Adrenal gland (tissue), 12 donors: ENCODE measurements around the gene PDGFRB. TPM values are rescaled to one million over a fixed set of nuclear protein-coding genes. Genes with fewer than 3 reads are reported as not detected.

Experiments
- DNase-seq, 7 donors: peaks; one replicate each; pipeline ENCODE4 v3.0.0-alpha.2; 2019 to 2020
- H3K27ac ChIP-seq, 5 donors: fragments of 200-600 bp; sonication (generic) in 4 of 5; 1 replicate in 3 of 5; 2 replicates in 2 of 5; pipeline versions ENCODE4 v1.5.1 to v1.8.0; 2016 to 2020; ENCODE audit warnings: mild to moderate bottlenecking in 1 of 5
- H3K27me3 ChIP-seq: fragments of 200-600 bp; 2 replicates; pipeline ENCODE4 v1.8.0; 2021
- H3K36me3 ChIP-seq, 2 donors: fragments of 200-600 bp; replicated peaks in 1 of 2; 1 replicate in 1 of 2; 2 replicates in 1 of 2; pipeline versions ENCODE4 v1.5.1 to v1.8.0; 2018 to 2022
- H3K4me1 ChIP-seq, 2 donors: fragments of 200-600 bp; replicated peaks in 1 of 2; 1 replicate in 1 of 2; 2 replicates in 1 of 2; pipeline versions ENCODE4 v1.5.1 to v1.8.0; 2018 to 2021
- H3K4me3 ChIP-seq, 4 donors: fragments of 200-600 bp; sonication (generic) in 3 of 4; one replicate each; pipeline ENCODE4 v1.5.1; 2016 to 2018
- H3K9me3 ChIP-seq, 3 donors: fragments of 200-600 bp; sonication (generic) in 1 of 3; replicated peaks in 1 of 3; 1 replicate in 2 of 3; 2 replicates in 1 of 3; pipeline versions ENCODE4 v1.5.1 to v1.8.0; 2016 to 2021
- POLR2A ChIP-seq, 2 donors: fragments of 450-650 bp; IDR thresholded peaks; one replicate each; pipeline ENCODE4 v1.6.1; 2017; ENCODE audit warnings: antibody characterized with exemption in 2 of 2, mild to moderate bottlenecking in 2 of 2, moderate library complexity in 1 of 2
- WGBS, 4 donors: extraction: QIAGEN DNeasy Blood & Tissue Kit in 2 of 4; methylation state at CpG; one replicate each; pipeline versions ENCODE4 v1.1.5 to v1.1.7; 2013 to 2017; 5-methylcytosine and 5-hydroxymethylcytosine counted together
- intact Hi-C, 2 donors: fragments of 100-400 bp; cut with DNase I; formaldehyde crosslinking; loops; one replicate each; pipeline versions ENCODE4 v1.14.1 to v1.15.0; 2022 to 2023
- polyA plus RNA-seq, 3 donors: library from polyadenylated mRNA; stranded (reverse); fragments of 200-250 nt in 2 of 3; fragments of 350-450 nt in 1 of 3; fragmentation: Illumina TruSeq in 1 of 3; extraction: RNeasy Lipid Tissue Mini Kit (QIAGEN cat#74804) in 1 of 3; gene quantifications; one replicate each; pipeline ENCODE4 v1.2.3, GENCODE V29; 2013 to 2014
- total RNA-seq, 9 donors: library from RNA; depleted of rRNA in 4 of 9; stranded (reverse); fragments of >200 nt in 4 of 9; fragments of 120-200 nt in 1 of 9; fragmentation: NEBNext Ultra II Directional in 1 of 9; extraction: Animal tissue kit (Norgen Biotek cat#: 25700) in 1 of 9; gene quantifications; one replicate each; pipeline versions ENCODE4 v1.1.0 to v1.2.4, GENCODE V29; 2013 to 2023
- TF ChIP-seq, protein P1 (sequence below), 6 experiments: fragments of 450-650 bp in 4 of 6; fragments of 200-600 bp in 2 of 6; sonication (generic) in 1 of 6; IDR thresholded peaks; 1 replicate in 5 of 6; 2 replicates in 1 of 6; pipeline versions ENCODE4 v1.5.1 to v1.8.0; 2016 to 2021; ENCODE audit warnings: antibody characterized with exemption in 6 of 6, mild to moderate bottlenecking in 2 of 6, moderate library complexity in 1 of 6
- donor health status: healthy with polysubstance abuse.
- donor health status: Bipolar disorder and iron deficiency.
- donor health status: DM: yes; HTN: yes; CAD: no.
- donor health status: DM: no; HTN: no; CAD: no.
- donor health status: DM: no; HTN: no; CAD: no.
- donor health status: DM: yes; HTN: yes; CAD: no.

PDGFRB gene
- total and polyA plus RNA-seq, 12 donors: 21.3 to 188 (median 73.1) TPM

GRCh38 chr5:150070821-150071220 lies 84.8 kb downstream of the PDGFRB start:
- peak in 1 of 7 donors; percentile 28 for DNase-seq
- WGBS, 4 donors: 91 to 100% (median 93%) methylated on average over 3 of the region's 3 CpGs
- Histone ChIP-seq H3K9me3 (no peaks in the 10 kb centered on the region), H3K4me3 (no peak overlapping the region), H3K27ac (no peak overlapping the region), H3K36me3 (peaks cover 0 to 2% of the 10 kb centered on the region in 2 donors), H3K4me1 (peaks cover 0 to 5% of the 10 kb centered on the region in 2 donors), H3K27me3 (no peaks in the 10 kb centered on the region)
- TF ChIP-seq, protein P1, sequence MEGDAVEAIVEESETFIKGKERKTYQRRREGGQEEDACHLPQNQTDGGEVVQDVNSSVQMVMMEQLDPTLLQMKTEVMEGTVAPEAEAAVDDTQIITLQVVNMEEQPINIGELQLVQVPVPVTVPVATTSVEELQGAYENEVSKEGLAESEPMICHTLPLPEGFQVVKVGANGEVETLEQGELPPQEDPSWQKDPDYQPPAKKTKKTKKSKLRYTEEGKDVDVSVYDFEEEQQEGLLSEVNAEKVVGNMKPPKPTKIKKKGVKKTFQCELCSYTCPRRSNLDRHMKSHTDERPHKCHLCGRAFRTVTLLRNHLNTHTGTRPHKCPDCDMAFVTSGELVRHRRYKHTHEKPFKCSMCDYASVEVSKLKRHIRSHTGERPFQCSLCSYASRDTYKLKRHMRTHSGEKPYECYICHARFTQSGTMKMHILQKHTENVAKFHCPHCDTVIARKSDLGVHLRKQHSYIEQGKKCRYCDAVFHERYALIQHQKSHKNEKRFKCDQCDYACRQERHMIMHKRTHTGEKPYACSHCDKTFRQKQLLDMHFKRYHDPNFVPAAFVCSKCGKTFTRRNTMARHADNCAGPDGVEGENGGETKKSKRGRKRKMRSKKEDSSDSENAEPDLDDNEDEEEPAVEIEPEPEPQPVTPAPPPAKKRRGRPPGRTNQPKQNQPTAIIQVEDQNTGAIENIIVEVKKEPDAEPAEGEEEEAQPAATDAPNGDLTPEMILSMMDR (IDR thresholded peaks at IDR 0.05): no peak
- no peak for TF ChIP-seq POLR2A (IDR thresholded peaks at IDR 0.05)
- intact Hi-C loops: no loop called here

DNA sequence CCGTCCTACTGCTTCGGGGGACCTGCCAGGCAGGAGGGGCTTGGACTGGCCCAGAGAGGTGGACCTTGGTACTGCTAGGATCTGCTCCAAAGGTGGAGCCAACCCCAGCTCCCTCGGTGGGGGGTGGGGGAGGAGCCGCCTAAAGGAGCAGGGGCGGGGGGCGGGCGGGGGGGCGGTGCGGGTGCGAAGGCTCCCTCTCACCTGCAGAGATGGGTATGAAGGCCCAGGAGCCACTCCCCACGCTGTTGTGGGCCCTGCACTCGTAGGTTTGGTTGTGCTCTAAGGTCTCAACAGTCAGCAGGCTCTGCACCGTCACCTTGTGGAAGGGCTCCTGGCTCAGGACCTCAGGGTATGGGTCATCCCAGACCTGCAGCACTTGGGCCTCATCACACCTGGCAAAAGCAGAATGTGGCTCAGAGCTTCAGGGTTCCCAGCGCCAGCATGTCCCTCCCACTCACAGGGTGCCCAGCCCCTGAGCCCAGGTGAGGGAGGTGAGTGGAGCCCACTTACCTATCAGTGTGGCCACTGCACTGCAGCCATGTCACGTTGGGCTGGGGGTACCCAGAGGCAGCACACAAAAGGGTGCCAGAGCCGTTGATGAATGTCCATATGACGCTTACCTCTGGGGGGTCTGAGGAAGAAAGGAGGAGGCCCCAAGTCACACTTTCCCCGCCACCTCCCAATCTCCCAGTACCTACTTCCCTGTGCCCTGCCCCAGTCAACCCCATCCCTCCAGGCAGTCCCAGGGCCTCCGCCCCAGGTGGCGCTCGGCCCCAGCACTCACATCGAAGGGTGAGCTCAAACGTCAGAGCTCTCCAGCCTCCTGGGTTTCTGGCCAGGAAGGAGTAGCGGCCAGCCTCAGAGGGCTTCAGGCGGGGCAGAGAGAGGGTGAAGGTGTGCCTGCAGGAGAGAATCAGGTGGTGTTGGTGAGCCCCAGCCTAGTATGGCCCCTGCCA lies 85.7 kb downstream of the PDGFRB start:
- Histone ChIP-seq H3K27ac (no peak overlapping the region), H3K4me1 (peaks cover 0 to 5% of the 10 kb centered on the region in 2 donors), H3K9me3 (no peaks in the 10 kb centered on the region), H3K36me3 (no peaks in the 10 kb centered on the region), H3K27me3 (no peaks in the 10 kb centered on the region), H3K4me3 (no peak overlapping the region)
- intact Hi-C loops: no loop called here
- WGBS, 4 donors: 85 to 97% (median 85%) methylated on average over 12 to 25 of the region's 25 CpGs
- DNase-seq: peak in 2 of 7 donors; percentile 16 to 42
- TF ChIP-seq, protein P1 (IDR thresholded peaks at IDR 0.05): no peak
- no peak for TF ChIP-seq POLR2A (IDR thresholded peaks at IDR 0.05)

- peak in 3 of 7 donors; percentile 11 to 46 (median 16) for DNase-seq
- H3K4me1 ChIP-seq: peaks cover 0 to 5% of the 10 kb centered on the region in 2 donors
- no peaks in the 10 kb centered on the region for H3K36me3 ChIP-seq
- no peaks in the 10 kb centered on the region for H3K9me3 ChIP-seq
- TF ChIP-seq, protein P1 (IDR thresholded peaks at IDR 0.05): no peak
- no peak for TF ChIP-seq POLR2A (IDR thresholded peaks at IDR 0.05)
- no peak overlapping the region for H3K27ac ChIP-seq
- no peaks in the 10 kb centered on the region for H3K27me3 ChIP-seq
- intact Hi-C loops: no loop called here
- no peak overlapping the region for H3K4me3 ChIP-seq
- WGBS, 4 donors: 81 to 88% (median 83%) methylated on average over 8 to 12 of the region's 12 CpGs
These were observed 86.5 kb downstream of the PDGFRB start for GRCh38 chr5:150068961-150069645.

GRCh38 chr5:150068472-150068871 lies 87.2 kb downstream of the PDGFRB start:
- peaks cover 0 to 5% of the 10 kb centered on the region in 2 donors for H3K4me1 ChIP-seq
- intact Hi-C loops: no loop called here
- H3K36me3 ChIP-seq: no peaks in the 10 kb centered on the region
- 0 to 59% (median 49%) methylated on average over 2 to 4 of the region's 4 CpGs for WGBS, 4 donors
- peak in 3 of 7 donors; percentile 15 to 56 (median 28) for DNase-seq
- H3K27me3 ChIP-seq: no peaks in the 10 kb centered on the region
- TF ChIP-seq POLR2A (IDR thresholded peaks at IDR 0.05): no peak
- TF ChIP-seq, protein P1 (IDR thresholded peaks at IDR 0.05): no peak
- H3K4me3 ChIP-seq: no peak overlapping the region
- no peak overlapping the region for H3K27ac ChIP-seq
- H3K9me3 ChIP-seq: no peaks in the 10 kb centered on the region
